ENCODE measurements around the gene TCP11. TPM values are rescaled to one million over a fixed set of nuclear protein-coding genes. Genes with fewer than 3 reads are reported as not detected.

TCP11 gene
- total RNA-seq, 1 donor from 2014 or later, result not detected

GRCh38 chr6:35068206-35068605 lies 72.9 kb downstream of the TCP11 start:
- peaks cover 9% of the 10 kb centered on the region for H3K4me1 ChIP-seq
- intact Hi-C loops (cut with DNase I), result no loop called here
- H3K9me3 ChIP-seq, result no peaks in the 10 kb centered on the region
- DNase-seq (ENCODE audit: extremely low spot score in 2 of 2), result no peak
- H3K27ac ChIP-seq, result no peak overlapping the region
- no peak overlapping the region for H3K4me3 ChIP-seq
- H3K36me3 ChIP-seq, result peaks cover 0 to 2% of the 10 kb centered on the region in 2 donors
- no peaks in the 10 kb centered on the region for H3K27me3 ChIP-seq
- TF ChIP-seq POLR2A (IDR thresholded peaks at IDR 0.05) (no peak), POLR2AphosphoS5 (IDR thresholded peaks at IDR 0.05; ENCODE audit: insufficient read depth in 1 of 2, low read depth in 1 of 2) (no peak), CTCF (IDR thresholded peaks at IDR 0.05) (no peak)

Small RNA genes lying within 50 kb of the gene (small RNA-seq; reads per million reads assigned to genes)
- not detected for gene AL138721.1

Other genes with a start within 250 kb of the TCP11 start
- gene SCUBE3, start 72.6 kb upstream of the TCP11 start, total RNA-seq, result 0.49 TPM
- gene ZNF76, start 118.4 kb upstream of the TCP11 start, total RNA-seq, result 39.0 TPM
- 23.1 TPM for gene DEF6, start 156.5 kb upstream of the TCP11 start, total RNA-seq
- 21.9 TPM for gene PPARD, start 201.2 kb upstream of the TCP11 start, total RNA-seq

Measured in vagina (tissue), 2 donors.